IMR-90 (cell line): ENCODE data around the gene PCNX2. TPM values are rescaled to one million over a fixed set of nuclear protein-coding genes. Genes with fewer than 3 reads are reported as not detected.

Source experiments
- ATAC-seq: fragments of 200-7000 bp; cut with Tn5 transposase; 2 replicates; pipeline ENCODE4 v1.9.1; 2020; ENCODE audit warnings: low read depth, mild to moderate bottlenecking, moderate library complexity
- BruUV-seq: library from RNA; stranded (reverse); fragments of 400-500 nt; replicated peaks from 2 replicates; lab custom pipeline; 2021; lab: Mats Ljungman, UMichigan
- CTCF ChIA-PET: fragments of 300-600 bp; formaldehyde crosslinking; extraction: SDS; loops from one replicate; lab custom pipeline; 2021; ENCODE audit warnings: antibody characterized with exemption; lab: Yijun Ruan, JAX
- POLR2A ChIA-PET: fragments of 300-600 bp; sonication (Branson Sonifier 250); formaldehyde crosslinking; loops from one replicate; lab custom pipeline; 2022; ENCODE audit warnings: antibody characterized with exemption; ENCODE audit not compliant: unreplicated experiment; lab: Charles Lee
- DNase-seq: peaks from one replicate; pipeline ENCODE4 v3.0.0; 2013
- H2AFZ ChIP-seq: replicated peaks from 2 replicates; pipeline ENCODE3; 2013; ENCODE audit warnings: low read length, mild to moderate bottlenecking; ENCODE audit not compliant: poor library complexity
- H2AK5ac ChIP-seq: 2 replicates; pipeline ENCODE4 v1.6.1; 2013; ENCODE audit warnings: low read depth, low read length, inconsistent platforms
- H2AK9ac ChIP-seq: replicated peaks from 2 replicates; pipeline ENCODE3; 2013; ENCODE audit warnings: mild to moderate bottlenecking, low read depth, low read length, moderate library complexity; ENCODE audit not compliant: poor library complexity
- H2BK120ac ChIP-seq: 2 replicates; pipeline ENCODE4 v1.6.1; 2013; ENCODE audit warnings: low read depth, low read length, inconsistent platforms
- H2BK15ac ChIP-seq: 3 replicates; pipeline ENCODE4 v1.6.1; 2013; ENCODE audit warnings: low read depth, low read length, inconsistent platforms
- H2BK20ac ChIP-seq: 2 replicates; pipeline ENCODE4 v1.6.1; 2013; ENCODE audit warnings: low read depth, mild to moderate bottlenecking, inconsistent platforms, low read length, moderate library complexity
- H2BK5ac ChIP-seq: 2 replicates; pipeline ENCODE4 v1.6.1; 2013; ENCODE audit warnings: mild to moderate bottlenecking, low read depth, low read length, inconsistent platforms; ENCODE audit not compliant: poor library complexity, severe bottlenecking
- H3K14ac ChIP-seq: replicated peaks from 2 replicates; pipeline ENCODE4 v1.6.1; 2013; ENCODE audit warnings: low read depth, low read length, inconsistent platforms
- H3K18ac ChIP-seq: 2 replicates; pipeline ENCODE4 v1.6.1; 2013; ENCODE audit warnings: low read depth, low read length, control low read depth
- H3K23ac ChIP-seq: 2 replicates; pipeline ENCODE4 v1.6.1; 2013; ENCODE audit warnings: low read depth, low read length, inconsistent platforms
- H3K27ac ChIP-seq: 2 replicates; pipeline ENCODE4 v1.5.1; 2013; ENCODE audit warnings: mild to moderate bottlenecking, control low read depth, low read length; ENCODE audit not compliant: insufficient read depth
- H3K27me3 ChIP-seq: 2 replicates; pipeline ENCODE4 v1.6.1; 2013; ENCODE audit warnings: low read length; ENCODE audit not compliant: control insufficient read depth, insufficient read depth
- H3K36me3 ChIP-seq: 2 replicates; pipeline ENCODE4 v1.6.1; 2013; ENCODE audit warnings: low read length, mixed read lengths; ENCODE audit not compliant: control insufficient read depth, insufficient read depth
- H3K4ac ChIP-seq: 2 replicates; pipeline ENCODE4 v1.6.1; 2013; ENCODE audit warnings: low read depth, low read length, inconsistent platforms
- H3K4me1 ChIP-seq: 2 replicates; pipeline ENCODE4 v1.6.1; 2013; ENCODE audit warnings: low read length, mixed read lengths; ENCODE audit not compliant: control insufficient read depth, insufficient read depth
- H3K4me2 ChIP-seq: 2 replicates; pipeline ENCODE4 v1.6.1; 2013; ENCODE audit warnings: low read depth, mild to moderate bottlenecking, control low read depth, low read length, moderate library complexity
- H3K4me3 ChIP-seq: 2 replicates; pipeline ENCODE4 v1.5.1; 2013; ENCODE audit warnings: low read depth, mild to moderate bottlenecking, control low read depth, low read length, moderate library complexity; ENCODE audit not compliant: insufficient read depth
- H3K56ac ChIP-seq: 2 replicates; pipeline ENCODE4 v1.6.1; 2013; ENCODE audit warnings: low read length, inconsistent platforms; ENCODE audit not compliant: insufficient read depth; ENCODE audit errors: extremely low read depth
- H3K79me1 ChIP-seq, 2 experiments: 2 replicates each; pipeline ENCODE4 v1.6.1; 2013; ENCODE audit warnings: low read length in 2 of 2, inconsistent platforms in 1 of 2, low read depth in 1 of 2
- H3K9ac ChIP-seq: 2 replicates; pipeline ENCODE4 v1.6.1; 2013; ENCODE audit warnings: low read depth, low read length, control low read depth
- H3K9me1 ChIP-seq: 2 replicates; pipeline ENCODE4 v1.6.1; 2013; ENCODE audit warnings: low read length, inconsistent platforms; ENCODE audit not compliant: insufficient read depth
- H3K9me3 ChIP-seq: 2 replicates; pipeline ENCODE4 v1.6.1; 2013; ENCODE audit warnings: low read length; ENCODE audit not compliant: control insufficient read depth, insufficient read depth
- H4K20me1 ChIP-seq: 2 replicates; pipeline ENCODE4 v1.6.1; 2013; ENCODE audit warnings: low read length, inconsistent platforms; ENCODE audit not compliant: insufficient read depth
- H4K5ac ChIP-seq: 2 replicates; pipeline ENCODE4 v1.6.1; 2013; ENCODE audit warnings: mild to moderate bottlenecking, low read depth, low read length, control low read depth
- H4K8ac ChIP-seq, 2 experiments: 2 replicates each; pipeline ENCODE4 v1.6.1; 2013; ENCODE audit warnings: low read depth in 2 of 2, low read length in 2 of 2, control low read depth in 1 of 2, inconsistent platforms in 1 of 2
- H4K91ac ChIP-seq: 2 replicates; pipeline ENCODE4 v1.6.1; 2013; ENCODE audit warnings: low read depth, low read length, inconsistent platforms; ENCODE audit not compliant: insufficient read depth
- CEBPB ChIP-seq: IDR thresholded peaks from 2 replicates; pipeline ENCODE4 v1.6.1; 2012; ENCODE audit warnings: low read depth, low read length, improper control_type of control experiment
- MXI1 ChIP-seq: IDR thresholded peaks from 2 replicates; pipeline ENCODE4 v1.6.1; 2012; ENCODE audit warnings: low read depth, mild to moderate bottlenecking, low read length, moderate library complexity, borderline replicate concordance
- WGBS, 2 experiments: methylation state at CpG; one replicate each; pipeline versions ENCODE4 v1.1.5 to v1.1.7; 2013; ENCODE audit warnings: missing lambda C conversion rate in 2 of 2; ENCODE audit not compliant: insufficient read length in 1 of 2; ENCODE audit errors: extremely low coverage in 2 of 2; 5-methylcytosine and 5-hydroxymethylcytosine counted together
- dilution Hi-C: fragments of 300-500 bp; cut with HindIII; formaldehyde crosslinking; loops from one replicate; pipeline ENCODE4 v1.14.3; 2018; ENCODE audit warnings: low sequenced_read_pairs; ENCODE audit not compliant: unreplicated experiment
- in situ Hi-C: fragments of 300-500 bp; cut with MboI; formaldehyde crosslinking; loops from 3 replicates; pipeline ENCODE4 v1.14.3; 2019; ENCODE audit warnings: low sequenced_read_pairs, inconsistent platforms, mixed read lengths
- intact Hi-C: fragments of 100-400 bp; cut with micrococcal nuclease; formaldehyde crosslinking; loops from 2 replicates; pipeline ENCODE4 v1.10.0; 2022
- polyA plus RNA-seq, 3 experiments: library from polyadenylated mRNA; depleted of rRNA; stranded (reverse); fragments of >200 nt; gene quantifications; 2 replicates each; pipeline ENCODE4 v1.2.3, GENCODE V29; 2012; ENCODE audit warnings: low replicate concordance in 1 of 3
- total RNA-seq: library from RNA; depleted of rRNA; stranded (reverse); fragments of >200 nt; gene quantifications from 2 replicates; pipeline ENCODE4 v1.2.3, GENCODE V29; 2012

Gene PCNX2
- total and polyA plus RNA-seq, 2 of the 4 experiments (the other 2 are of a cell fraction) = 15.9 to 22.6 TPM

GRCh38 chr1:232937741-232938375 is 357.7 kb downstream of the PCNX2 start:
- DNase-seq (no peak), ATAC-seq (peak; percentile 27; the same call in 1 of the 2 replicates)
- in situ Hi-C loops = no loop called here
- Histone ChIP-seq H2AFZ (no peak overlapping the region), H3K36me3 (no peaks in the 10 kb centered on the region), H4K20me1 (no peaks in the 10 kb centered on the region), H3K23ac (no peak overlapping the region), H3K27ac (no peak overlapping the region), H3K4me3 (no peak overlapping the region), H2BK15ac (no peak overlapping the region), H4K91ac (no peak overlapping the region), H2AK5ac (no peak overlapping the region), H3K14ac (no peak overlapping the region), H2BK120ac (no peak overlapping the region), H3K18ac (no peak overlapping the region), H2BK5ac (no peak overlapping the region), H3K4me1 (peaks cover 2% of the 10 kb centered on the region; the same call in 1 of the 2 replicates), H3K9me1 (no peaks in the 10 kb centered on the region), H4K5ac (peak overlapping the region; percentile 76; the same call in 1 of the 2 replicates), H2AK9ac (no peak overlapping the region), H3K79me1 (no peaks in the 10 kb centered on the region), H2BK20ac (no peak overlapping the region), H3K4me2 (peak overlapping the region; percentile 69; the same call in 1 of the 2 replicates), H3K56ac (no peak overlapping the region), H4K8ac (no peak overlapping the region), H3K9me3 (no peaks in the 10 kb centered on the region; the same call in 1 of the 2 replicates), H3K27me3 (no peaks in the 10 kb centered on the region; the same call in 1 of the 2 replicates), H3K4ac (no peak overlapping the region), H3K9ac (no peak overlapping the region)
- no peak for TF ChIP-seq MXI1
- TF ChIP-seq CEBPB = peak; percentile 72
- POLR2A ChIA-PET = no interaction called here
- CTCF ChIA-PET = interaction anchor here (1.1 kb wide), 1 partner anchor 11 kb away, joined by 4 read pairs; no protein-coding TSS in a partner anchor
- WGBS, 2 experiments = 40% methylated on average over 1 of the region's 8 CpGs; no CpG with 5 or more reads in 1 of the 2 experiments
- dilution Hi-C loops = loop anchor here (25.0 kb wide), 1 partner anchor 101 kb away; no protein-coding TSS in a partner anchor
- BruUV-seq = no TSS peak
- intact Hi-C loops = no loop called here
